Right renal cortex interstitium (tissue), 3 donors: ENCODE data around the gene MLST8. TPM values are rescaled to one million over a fixed set of nuclear protein-coding genes. Genes with fewer than 3 reads are reported as not detected.

ENCODE experiments used
- DNase-seq, 3 donors: peaks; one replicate each; pipeline ENCODE4 v3.0.0-alpha.2; 2013; ENCODE audit warnings: low read depth in 3 of 3, low spot score in 2 of 3
- polyA plus RNA-seq, 3 donors: library from polyadenylated mRNA; unstranded; fragments of 120-200 nt; gene quantifications; one replicate each; pipeline ENCODE4 v1.2.1, GENCODE V29; 2013; ENCODE audit not compliant: insufficient read length in 3 of 3

The MLST8 gene
- polyA plus RNA-seq, 3 donors: 41.3 to 48.7 (median 43.8) TPM

DNA sequence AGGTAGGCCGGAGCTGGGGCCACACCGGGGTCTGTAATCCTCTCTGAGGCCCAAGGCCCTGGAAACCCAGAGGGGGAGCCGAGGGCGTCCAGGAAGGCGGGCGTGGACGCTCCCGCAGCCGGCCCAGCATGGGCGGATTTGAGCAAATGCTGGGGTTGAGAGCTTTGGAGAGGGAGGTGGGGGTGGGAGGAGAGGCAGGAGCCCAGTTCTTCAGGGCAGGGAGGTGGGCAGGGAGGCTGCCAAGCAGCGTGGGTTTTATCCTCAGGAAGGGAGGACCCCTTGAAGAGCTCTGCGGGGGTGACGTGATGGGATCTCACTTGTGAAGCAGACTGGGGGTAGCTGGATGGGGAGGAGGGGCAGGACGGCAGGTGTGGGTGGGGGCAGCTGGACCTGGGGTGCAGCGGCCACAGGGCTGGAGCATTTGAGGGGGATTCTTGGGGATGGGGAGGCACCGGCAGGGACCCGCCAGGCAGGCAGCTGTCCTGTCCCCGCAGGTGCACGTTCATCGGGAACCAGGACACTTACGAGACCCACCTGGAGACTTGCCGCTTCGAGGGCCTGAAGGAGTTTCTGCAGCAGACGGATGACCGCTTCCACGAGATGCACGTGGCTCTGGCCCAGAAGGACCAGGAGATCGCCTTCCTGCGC lies 32.4 kb upstream of the MLST8 start:
- no peak for DNase-seq

- no peak for DNase-seq
These were observed 31.9 kb upstream of the MLST8 start for GRCh38 chr16:2173366-2173765.

DNA sequence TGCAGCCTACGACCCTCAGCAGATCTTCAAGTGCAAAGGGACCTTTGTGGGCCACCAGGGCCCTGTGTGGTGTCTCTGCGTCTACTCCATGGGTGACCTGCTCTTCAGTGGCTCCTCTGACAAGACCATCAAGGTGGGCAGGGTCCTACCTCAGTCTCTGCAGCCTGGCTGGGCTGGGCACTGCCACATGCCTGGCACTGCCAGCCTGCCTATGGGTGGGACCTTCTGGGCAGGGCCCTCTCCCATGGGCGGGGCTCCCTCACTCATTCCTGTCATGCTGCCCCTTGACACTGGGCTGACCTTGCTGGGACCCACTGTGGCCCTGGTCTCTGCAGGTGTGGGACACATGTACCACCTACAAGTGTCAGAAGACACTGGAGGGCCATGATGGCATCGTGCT lies 31.3 kb upstream of the MLST8 start:
- no peak for DNase-seq

GRCh38 chr16:2174396-2175131 lies 30.7 kb upstream of the MLST8 start:
- no peak for DNase-seq

GRCh38 chr16:2175454-2175853 lies 29.8 kb upstream of the MLST8 start:
- DNase-seq: no peak

GRCh38 chr16:2176047-2176446 lies 29.2 kb upstream of the MLST8 start:
- DNase-seq: no peak

GRCh38 chr16:2177101-2177500 lies 28.2 kb upstream of the MLST8 start:
- no peak for DNase-seq

GRCh38 chr16:2177561-2177960 lies 27.7 kb upstream of the MLST8 start:
- DNase-seq: no peak

GRCh38 chr16:2178321-2179106 lies 26.7 kb upstream of the MLST8 start:
- DNase-seq: no peak

GRCh38 chr16:2179107-2179501 lies 26.1 kb upstream of the MLST8 start:
- DNase-seq: no peak

- no peak for DNase-seq
These were observed 25.7 kb upstream of the MLST8 start for GRCh38 chr16:2179576-2179975.

GRCh38 chr16:2180461-2180860 lies 24.8 kb upstream of the MLST8 start:
- DNase-seq: no peak

GRCh38 chr16:2180962-2181923 lies 24.0 kb upstream of the MLST8 start:
- no peak for DNase-seq

DNA sequence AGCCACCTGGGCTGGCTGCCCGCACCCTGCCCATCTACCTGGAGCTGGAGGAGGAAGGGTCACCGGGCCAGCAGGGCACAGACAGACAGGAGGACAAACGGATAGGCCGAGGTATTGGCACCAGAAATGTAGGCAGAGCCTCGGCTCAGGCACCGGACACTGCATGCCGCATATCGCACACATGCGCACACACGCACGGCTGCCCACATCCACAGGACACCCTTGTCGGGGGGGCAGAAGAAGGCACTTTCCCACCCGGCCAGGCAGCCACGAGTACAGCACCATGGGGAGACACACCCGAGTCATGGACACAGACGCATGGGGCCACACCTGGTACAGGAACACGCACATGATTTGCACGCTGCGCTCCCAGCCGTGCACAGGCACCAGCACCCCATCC lies 23.3 kb upstream of the MLST8 start:
- DNase-seq: no peak

- no peak for DNase-seq
These were observed 21.6 kb upstream of the MLST8 start for GRCh38 chr16:2183671-2184070.

- DNase-seq: no peak
These were observed 20.9 kb upstream of the MLST8 start for GRCh38 chr16:2184346-2184745.

DNA sequence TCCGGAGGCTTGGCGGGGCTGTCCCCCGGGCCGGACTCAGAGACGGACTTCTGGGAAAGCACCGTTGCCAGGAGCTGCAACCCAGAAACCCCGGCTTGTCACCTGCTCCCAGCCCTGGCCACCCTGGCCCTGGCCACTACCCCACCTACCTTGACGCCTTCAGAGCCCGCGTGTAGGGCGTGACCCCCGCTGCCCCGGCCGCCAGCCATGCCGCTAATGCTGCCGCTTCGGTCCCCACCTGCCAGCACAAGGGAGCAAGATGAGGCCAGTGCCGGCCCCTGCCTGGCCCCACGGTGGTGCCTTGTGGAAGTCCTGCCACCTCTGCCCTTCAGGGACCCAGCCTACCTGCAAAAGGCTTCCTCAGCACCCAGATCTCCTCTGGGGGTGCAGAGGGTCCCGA lies 20.3 kb upstream of the MLST8 start:
- DNase-seq: no peak

DNA sequence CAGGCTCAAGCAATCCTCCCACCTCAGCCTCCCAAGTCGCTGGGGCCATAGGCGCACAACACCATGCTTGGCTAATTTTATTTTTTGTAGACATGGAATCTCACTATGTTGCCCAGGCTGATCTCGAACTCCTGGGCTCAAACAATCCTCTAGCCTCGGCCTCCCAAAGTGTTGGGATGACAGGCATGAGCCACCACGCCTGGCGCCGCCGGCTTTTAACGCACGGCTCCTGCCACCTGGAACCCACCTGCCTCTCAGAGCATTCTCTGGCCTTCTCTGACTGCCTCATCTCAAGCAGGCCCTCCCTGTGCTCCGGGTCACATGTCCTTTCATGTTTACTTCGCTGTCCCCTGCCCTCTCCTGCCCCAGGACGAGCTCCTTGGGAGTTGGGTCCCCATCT lies 19.2 kb upstream of the MLST8 start:
- DNase-seq: no peak

GRCh38 chr16:2186505-2186904 lies 18.7 kb upstream of the MLST8 start:
- DNase-seq: no peak

DNA sequence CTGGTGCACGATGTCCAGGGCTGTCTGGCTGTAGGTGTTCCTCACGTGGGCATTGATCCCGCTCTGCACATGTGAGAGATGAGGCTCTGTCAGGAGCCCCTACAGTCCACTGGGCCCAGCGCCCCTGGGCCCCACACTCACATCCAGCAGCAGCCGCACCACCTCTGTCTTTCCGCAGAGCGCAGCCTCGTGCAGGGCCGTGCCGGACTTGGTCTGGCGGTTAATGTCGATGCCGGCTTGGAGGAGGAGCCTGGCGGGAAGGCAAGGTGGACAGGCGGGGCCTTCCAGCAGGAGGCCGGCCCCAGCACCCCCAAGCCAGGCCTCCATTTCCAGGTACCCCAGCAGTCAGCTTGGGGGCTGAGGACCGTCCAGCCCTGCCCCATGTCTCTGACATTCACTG lies 18.0 kb upstream of the MLST8 start:
- DNase-seq: no peak

DNA sequence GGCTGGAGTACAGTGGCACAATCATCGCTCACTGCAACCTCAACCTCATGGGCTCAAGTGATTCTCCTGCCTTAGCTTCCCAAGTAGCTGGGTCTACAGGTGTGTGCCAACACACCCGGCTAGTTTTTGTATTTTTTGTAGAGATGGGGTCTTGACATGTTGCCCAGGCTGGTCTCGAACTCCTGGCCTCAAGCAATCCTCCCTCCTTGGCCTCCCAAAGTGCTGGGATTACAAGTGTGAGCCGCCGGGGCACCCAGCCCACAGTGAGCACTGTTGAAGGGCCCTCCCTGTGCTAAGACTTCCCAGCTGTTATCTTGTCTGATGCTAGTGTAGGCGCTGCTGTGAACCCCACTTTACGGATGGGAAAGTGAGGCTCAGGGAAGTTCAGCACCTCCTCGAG lies 16.9 kb upstream of the MLST8 start:
- DNase-seq: no peak
